GM18907 (cell line): ENCODE measurements around the gene RD3L.
"Not testable (repeated sequence)": the region's sequence is repeated elsewhere in the genome, so short reads cannot be mapped to it uniquely, and the experiment has no call there.

Experiments used
- ATAC-seq: cut with Tn5 transposase; IDR thresholded peaks from one replicate; pipeline ENCODE4 v1.9.1; 2021; ENCODE audit warnings: mild to moderate bottlenecking, moderate library complexity; ENCODE audit not compliant: unreplicated experiment

Gene RD3L

GRCh38 chr14:103928011-103928890, 14.1 kb downstream of the RD3L start, which contains the start of gene TDRD9:
Gene TDRD9, plus strand, starts transcription at chr14:103928456. Its CDS starts 54 bp downstream, at chr14:103928510.
- ATAC-seq, result no peak

GRCh38 chr14:103927566-103927965, 14.8 kb downstream of the RD3L start:
- ATAC-seq, result no peak

DNA sequence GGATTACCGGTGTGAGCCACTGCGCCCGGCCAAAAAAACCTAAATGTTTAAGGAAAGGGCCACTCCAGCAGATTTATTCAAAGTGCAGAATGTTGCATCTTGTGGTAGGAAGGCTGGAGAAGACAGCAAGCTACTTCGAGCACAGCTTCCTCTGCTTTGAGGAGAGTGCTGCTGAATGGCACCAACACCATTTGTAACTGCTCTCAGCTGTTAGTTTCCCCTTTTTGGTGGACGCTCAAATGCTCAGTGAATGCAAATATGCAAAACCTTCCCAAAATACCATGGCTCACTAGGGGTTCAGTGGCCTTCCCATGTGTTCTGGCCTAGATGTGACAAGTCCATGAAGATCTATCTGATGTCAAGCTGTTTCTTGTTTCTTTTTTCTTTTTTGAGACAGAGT, 17.0 kb downstream of the RD3L start:
- ATAC-seq, result no peak

GRCh38 chr14:103923863-103924262, 18.5 kb downstream of the RD3L start:
- ATAC-seq, result no peak

- ATAC-seq, result not testable (repeated sequence)
Observed at GRCh38 chr14:103921855-103922200, 20.5 kb downstream of the RD3L start.

DNA sequence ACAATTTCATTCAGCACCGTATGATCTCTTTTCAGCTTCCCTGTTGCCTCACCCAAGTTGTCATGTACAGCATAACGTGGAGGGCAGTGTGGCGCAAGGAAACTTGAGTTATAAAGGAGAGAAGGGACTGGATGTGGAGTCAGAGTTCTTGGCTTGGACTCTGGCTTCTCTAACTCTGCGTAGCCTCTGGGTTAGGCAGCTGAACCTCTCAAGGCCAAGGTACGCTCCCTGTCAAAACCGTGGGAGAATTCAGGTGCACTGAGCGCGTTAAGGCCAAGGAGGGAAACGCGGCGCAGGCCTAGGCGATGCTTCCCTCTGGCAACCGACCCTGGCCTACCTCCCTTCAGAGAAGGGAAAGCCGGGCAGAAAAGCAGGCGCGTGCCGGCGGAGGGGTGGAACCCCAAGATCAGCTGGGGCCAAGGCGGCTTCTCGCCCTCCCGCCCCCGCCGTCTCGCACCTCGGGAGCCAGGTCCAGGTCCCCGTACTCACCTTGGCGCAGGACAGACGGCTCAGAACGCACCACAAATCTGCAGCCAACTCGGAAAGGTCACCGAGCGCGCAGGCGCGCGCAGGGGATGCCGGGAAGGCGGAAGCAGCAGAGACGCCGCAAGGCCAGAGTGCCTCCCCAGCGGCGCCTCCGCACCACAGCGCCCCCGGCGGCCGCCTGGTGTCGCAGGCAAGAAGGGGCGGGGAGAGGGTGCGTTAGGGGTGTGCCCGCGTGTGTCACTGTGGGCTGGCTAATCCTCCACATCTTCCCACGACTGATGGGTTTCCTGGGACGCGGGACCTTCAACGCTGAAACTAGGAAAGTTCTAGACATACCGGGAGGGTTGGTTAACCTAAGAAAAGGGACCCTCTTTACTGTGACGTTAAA, 21.1 kb downstream of the RD3L start:
- ATAC-seq, result peak; percentile 93

- no peak for ATAC-seq
Observed at GRCh38 chr14:103916636-103917262, 25.6 kb downstream of the RD3L start.

DNA sequence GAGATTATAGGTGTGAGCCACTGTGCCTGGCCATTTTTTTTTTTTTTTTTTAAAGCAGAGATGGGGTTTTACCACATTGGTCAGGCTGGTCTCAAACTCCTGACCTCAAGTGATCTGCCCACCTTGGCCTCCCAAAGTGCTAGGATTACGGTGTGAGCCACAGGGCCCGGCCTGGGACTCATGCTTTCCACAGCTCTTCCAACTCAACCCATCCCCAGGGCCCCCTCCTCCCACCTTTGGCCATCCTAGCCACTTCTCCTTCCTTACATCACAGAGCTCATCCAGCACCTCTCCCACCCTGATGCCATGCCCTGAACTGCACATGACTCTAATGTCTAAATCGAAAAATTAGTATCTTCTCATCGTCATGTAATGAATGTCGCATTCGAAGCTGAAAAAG, 26.7 kb downstream of the RD3L start:
- no peak for ATAC-seq

DNA sequence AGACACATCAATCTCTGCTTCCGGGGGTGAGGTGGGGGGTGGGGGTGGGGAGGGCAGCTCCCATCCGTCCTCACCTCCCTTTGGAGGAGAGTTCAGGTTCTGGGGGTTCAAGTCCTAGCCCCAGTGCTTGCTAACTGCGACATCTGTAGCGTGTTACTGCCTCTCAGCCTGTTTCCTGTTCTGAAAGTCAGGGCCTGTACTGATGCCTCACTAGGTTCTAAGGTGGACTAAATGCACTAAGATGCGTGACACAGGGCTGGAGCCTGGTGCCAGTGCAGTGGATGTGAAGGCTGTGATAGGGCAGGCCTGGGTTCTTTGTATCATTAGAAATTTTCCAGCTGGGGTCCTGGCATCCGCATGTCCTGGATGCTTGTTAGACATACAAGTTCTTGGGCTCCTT, 31.3 kb downstream of the RD3L start:
- ATAC-seq, result no peak

DNA sequence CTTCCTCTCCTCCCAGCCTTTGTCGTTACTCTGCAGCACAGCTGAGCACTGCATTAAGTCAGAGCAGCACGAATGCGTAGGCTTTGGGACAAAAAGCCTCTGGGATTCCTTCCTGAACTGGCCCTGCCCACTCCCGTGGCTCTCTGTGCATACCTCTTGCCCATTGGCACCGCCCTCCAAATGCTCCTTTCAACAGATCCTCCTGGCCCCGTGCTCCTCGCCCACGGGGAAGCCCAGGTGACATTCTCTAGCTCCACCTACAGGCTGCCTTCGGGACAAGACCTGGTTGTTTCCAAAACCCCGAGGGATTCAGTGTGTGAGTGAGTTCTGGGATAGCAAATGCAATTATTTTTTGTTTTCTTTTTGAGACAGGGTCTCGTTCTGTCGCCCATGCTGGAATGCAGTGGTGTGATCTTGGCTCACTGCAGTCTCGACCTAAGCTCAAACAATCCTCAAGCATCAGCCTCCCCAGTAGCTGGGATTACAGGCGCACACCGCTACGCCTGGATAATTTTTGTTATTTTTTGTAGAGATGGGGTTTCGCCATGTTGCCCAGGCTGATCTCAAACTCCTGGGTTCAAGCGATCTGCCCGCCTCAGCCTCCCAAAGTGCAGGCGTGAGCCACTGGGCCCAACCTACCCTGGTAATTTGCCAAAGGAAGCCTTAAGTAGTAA, 31.9 kb downstream of the RD3L start:
- ATAC-seq, result no peak

DNA sequence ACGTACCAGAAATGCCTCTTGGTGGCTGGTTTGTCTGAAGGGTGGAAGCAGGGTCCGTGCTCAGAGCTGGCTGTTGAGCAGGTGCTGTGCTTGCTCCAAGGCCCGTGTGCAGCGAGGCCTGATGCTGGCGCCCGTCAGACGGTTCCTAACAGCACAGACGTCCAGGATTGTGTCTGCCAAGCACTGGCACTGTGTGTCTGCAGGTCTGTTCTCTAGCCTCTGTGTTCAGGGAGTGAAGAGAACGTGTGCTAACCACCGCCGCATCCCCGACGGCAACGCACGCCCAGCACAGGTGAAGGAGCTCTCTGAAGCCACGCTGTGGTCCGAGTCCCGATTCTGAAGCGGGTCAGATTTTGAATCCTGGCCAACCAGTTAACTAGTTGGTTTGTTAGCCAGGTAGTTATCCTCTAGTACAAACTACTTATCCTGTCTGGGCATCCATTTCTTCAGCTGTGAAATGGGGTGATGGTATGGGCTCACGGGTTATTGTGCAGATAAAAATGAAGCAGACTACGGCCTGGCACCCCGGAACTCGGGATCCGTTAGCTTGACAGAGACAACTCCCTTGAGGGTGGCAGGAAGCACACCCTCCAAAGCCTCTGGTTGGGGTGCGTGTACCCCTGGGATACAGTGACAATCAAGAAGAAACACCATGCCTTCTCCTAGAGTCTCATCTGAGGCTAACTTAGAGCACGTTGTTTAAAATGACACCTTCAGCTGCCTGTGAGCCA, 32.6 kb downstream of the RD3L start:
- no peak for ATAC-seq

GRCh38 chr14:103908580-103908979, 33.7 kb downstream of the RD3L start:
- no peak for ATAC-seq

GRCh38 chr14:103905842-103906456, 36.4 kb downstream of the RD3L start:
- no peak for ATAC-seq

DNA sequence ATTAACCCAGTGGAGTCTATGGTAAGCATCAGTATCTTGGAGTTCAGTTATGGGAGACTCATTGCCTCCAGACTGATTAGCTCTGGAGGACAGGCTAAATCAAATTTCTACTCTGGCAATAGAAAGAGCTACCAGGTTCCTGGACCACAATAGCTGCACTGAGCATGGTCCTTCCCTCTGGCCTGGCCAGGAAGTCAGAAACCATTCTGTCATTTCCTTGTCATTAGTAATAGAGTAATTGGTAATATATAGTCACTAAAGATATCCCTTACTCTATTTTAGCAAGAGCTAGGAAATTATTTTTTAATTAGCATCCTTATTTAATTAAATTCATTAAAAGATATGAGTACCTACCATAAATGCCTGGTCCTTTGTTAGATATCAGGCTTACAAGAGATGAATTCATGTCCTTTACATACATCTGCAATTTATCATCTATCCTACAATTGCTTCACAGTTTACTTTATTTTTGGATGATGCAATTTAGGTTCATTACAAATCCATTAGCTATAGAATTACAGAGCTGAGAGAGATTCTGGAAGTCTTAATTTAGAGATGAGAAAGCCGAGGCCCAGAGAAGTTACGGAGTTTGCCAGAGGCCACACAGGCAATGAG, 37.7 kb downstream of the RD3L start:
- no peak for ATAC-seq

GRCh38 chr14:103899833-103900232, 42.5 kb downstream of the RD3L start:
- ATAC-seq, result no peak

DNA sequence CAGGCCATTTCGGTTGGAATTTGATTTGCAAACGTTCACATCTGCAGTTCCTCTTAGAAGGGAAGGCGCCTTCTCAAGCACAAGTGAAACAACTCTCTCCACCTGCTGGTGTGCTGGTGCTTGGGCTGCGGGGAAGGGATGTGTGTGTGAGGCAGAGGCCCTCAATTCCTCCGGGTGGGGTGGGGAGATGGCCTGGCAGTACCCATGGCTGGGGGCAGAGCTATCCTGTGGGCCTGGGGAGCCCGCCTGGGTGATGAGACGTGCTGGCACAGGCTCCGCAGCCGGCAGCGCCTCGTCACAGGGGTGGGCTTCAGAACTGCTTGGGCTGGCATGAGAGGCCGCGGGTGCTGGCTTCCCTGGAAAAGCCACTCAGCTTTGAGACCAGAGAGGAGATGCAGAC, 43.0 kb downstream of the RD3L start:
- ATAC-seq, result no peak

DNA sequence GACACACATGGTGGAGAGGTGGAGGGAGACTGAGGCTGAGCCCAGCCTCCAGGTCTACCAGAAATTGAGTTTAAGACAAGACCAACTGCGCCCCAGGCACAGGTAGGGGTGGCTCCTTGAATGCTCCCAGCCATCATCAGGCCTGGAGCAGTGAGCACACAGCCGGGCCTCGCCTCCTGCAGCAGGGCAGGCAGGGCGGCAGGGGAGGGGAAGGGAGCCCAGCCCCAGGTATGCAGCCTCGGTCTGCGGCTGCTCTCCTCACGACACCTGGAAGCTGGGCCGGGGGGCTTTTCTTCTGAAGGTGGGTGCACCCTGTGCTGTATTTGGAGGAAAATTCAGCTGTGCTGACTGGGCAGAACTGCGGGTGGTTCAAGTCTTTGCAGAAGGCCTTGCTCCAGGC, 43.6 kb downstream of the RD3L start:
- ATAC-seq, result no peak

DNA sequence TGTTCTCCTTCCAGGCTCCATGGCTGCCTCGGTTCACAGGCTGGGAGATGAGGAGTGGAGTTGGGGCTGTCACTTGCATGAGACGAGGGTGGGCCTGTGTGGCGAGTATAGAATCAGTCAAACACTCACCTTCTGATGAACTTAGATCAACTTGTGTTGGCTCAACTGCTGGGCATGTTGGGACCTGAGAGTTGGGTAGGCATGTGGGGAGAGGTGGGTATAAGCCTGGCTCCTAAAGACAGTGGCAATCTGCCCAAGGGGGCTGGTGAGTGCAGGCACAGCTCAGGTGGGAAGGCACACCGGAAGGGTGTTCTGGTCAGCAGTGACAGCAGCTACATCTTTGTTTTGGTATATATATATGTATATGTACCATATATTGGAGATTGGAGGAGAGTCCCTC, 44.1 kb downstream of the RD3L start:
- ATAC-seq, result no peak
